Measurements from ENCODE around the gene SLC6A3. TPM values are rescaled to one million over a fixed set of nuclear protein-coding genes. Genes with fewer than 3 reads are reported as not detected.

SLC6A3 gene
- polyA plus RNA-seq, 3 donors = not detected

DNA sequence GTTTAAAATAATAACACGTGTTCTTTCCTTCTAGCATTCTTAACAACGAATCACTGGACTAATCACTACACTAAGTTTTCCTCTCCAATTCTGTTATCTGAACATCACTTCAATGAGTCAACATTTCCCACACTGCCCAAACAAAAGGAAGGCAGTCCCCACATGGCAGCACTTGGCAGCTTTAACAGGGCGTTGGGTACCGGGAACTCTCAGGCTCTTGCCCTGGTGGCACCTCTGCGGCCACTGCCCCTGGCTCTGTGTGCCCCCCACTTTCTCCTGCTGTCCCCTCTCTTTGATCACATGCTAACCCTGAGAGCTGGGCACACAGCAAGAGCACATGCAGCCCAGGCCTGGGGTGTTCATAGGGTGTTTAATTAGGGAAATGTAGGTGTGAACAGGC, 15.7 kb downstream of the SLC6A3 start:
- no peaks in the 10 kb centered on the region for H3K4me1 Mint-ChIP-seq

DNA sequence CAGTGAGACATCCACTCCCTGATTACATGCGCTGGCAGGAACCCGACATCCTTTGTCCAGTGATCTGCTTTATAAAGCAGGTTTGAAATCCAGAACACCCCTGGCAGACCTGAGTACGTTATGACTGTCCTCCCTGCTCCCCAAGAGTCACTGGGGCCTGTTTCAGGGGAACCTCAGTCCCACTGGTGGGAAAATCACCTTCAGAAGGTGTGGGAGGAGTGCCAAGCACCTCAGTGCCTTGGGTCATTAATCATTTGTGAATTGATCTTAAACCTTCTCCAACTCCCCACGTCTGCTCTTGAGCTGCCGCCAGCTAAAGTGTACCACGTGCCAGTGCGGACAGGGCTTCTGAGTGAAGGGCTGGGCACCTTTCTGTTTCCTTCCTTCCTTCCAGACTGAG, 16.2 kb downstream of the SLC6A3 start:
- H3K4me2 ChIP-seq (replicated peaks; ENCODE audit: extremely low read depth, low read length, poor library complexity, severe bottlenecking) = no peak overlapping the region
- H3K27me3 ChIP-seq (ENCODE audit: control insufficient read depth in 2 of 2, insufficient read depth in 2 of 2, low read length in 2 of 2) = no peaks in the 10 kb centered on the region
- no peaks in the 10 kb centered on the region for H3K4me1 Mint-ChIP-seq
- no peaks in the 10 kb centered on the region for H3K36me3 ChIP-seq (replicated peaks in 1 of 2; ENCODE audit: control insufficient read depth in 1 of 2, insufficient read depth in 2 of 2, low read length in 2 of 2)
- no peak overlapping the region for H3K27ac ChIP-seq (ENCODE audit: low read depth in 1 of 2, low read length in 2 of 2)
- TF ChIP-seq, protein P1, sequence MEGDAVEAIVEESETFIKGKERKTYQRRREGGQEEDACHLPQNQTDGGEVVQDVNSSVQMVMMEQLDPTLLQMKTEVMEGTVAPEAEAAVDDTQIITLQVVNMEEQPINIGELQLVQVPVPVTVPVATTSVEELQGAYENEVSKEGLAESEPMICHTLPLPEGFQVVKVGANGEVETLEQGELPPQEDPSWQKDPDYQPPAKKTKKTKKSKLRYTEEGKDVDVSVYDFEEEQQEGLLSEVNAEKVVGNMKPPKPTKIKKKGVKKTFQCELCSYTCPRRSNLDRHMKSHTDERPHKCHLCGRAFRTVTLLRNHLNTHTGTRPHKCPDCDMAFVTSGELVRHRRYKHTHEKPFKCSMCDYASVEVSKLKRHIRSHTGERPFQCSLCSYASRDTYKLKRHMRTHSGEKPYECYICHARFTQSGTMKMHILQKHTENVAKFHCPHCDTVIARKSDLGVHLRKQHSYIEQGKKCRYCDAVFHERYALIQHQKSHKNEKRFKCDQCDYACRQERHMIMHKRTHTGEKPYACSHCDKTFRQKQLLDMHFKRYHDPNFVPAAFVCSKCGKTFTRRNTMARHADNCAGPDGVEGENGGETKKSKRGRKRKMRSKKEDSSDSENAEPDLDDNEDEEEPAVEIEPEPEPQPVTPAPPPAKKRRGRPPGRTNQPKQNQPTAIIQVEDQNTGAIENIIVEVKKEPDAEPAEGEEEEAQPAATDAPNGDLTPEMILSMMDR (IDR thresholded peaks at IDR 0.05) = no peak
- 92% methylated on average over 7 of the region's 7 CpGs for WGBS (ENCODE audit: insufficient coverage)
- intact Hi-C loops (cut with micrococcal nuclease) = no loop called here
- no peak for DNase-seq
- no peak overlapping the region for H3K4me3 ChIP-seq (replicated peaks in 1 of 3; ENCODE audit: low read depth in 2 of 3, low read length in 3 of 3)
- no peak overlapping the region for H3K9ac ChIP-seq (ENCODE audit: insufficient read depth, low read length, poor library complexity, severe bottlenecking)
- no peaks in the 10 kb centered on the region for H3K36me3 Mint-ChIP-seq
- H3K4me1 ChIP-seq (ENCODE audit: control insufficient read depth in 1 of 2, insufficient read depth in 2 of 2, low read length in 2 of 2) = no peaks in the 10 kb centered on the region
- H3K27ac Mint-ChIP-seq = no peak overlapping the region
- no peaks in the 10 kb centered on the region for H4K20me1 ChIP-seq (ENCODE audit: insufficient read depth, low read length)
- no peaks in the 10 kb centered on the region for H3K79me2 ChIP-seq (ENCODE audit: insufficient read depth, low read length)
- H3K9me3 ChIP-seq (replicated peaks in 1 of 2; ENCODE audit: control insufficient read depth in 1 of 2, insufficient read depth in 1 of 2, low read length in 2 of 2) = peaks cover 62 to 63% of the 10 kb centered on the region in 2 donors
- H3K9me3 Mint-ChIP-seq = peaks cover 38 to 80% (median 76%) of the 10 kb centered on the region in 7 donors
- H3K27me3 Mint-ChIP-seq (ENCODE audit: low read depth in 3 of 3) = peaks cover 2 to 8% (median 3%) of the 10 kb centered on the region in 3 donors
- no peak overlapping the region for H3K4me3 Mint-ChIP-seq
- H2AFZ ChIP-seq (ENCODE audit: insufficient read depth, low read depth, low read length, poor library complexity, severe bottlenecking) = no peak overlapping the region

More for the DNA sequence above, 15.7 kb downstream of the SLC6A3 start:
- no peaks in the 10 kb centered on the region for H3K27me3 ChIP-seq (ENCODE audit: control insufficient read depth in 2 of 2, insufficient read depth in 2 of 2, low read length in 2 of 2)
- Mint-ChIP-seq H3K36me3 (no peaks in the 10 kb centered on the region), H3K4me3 (no peak overlapping the region), H3K27me3 (ENCODE audit: low read depth in 3 of 3) (peaks cover 2 to 8% (median 3%) of the 10 kb centered on the region in 3 donors), H3K9me3 (peaks cover 38 to 78% (median 74%) of the 10 kb centered on the region in 7 donors), H3K27ac (no peak overlapping the region)
- TF ChIP-seq, protein P1 (IDR thresholded peaks at IDR 0.05) = no peak
- H3K9ac ChIP-seq (ENCODE audit: insufficient read depth, low read length, poor library complexity, severe bottlenecking) = no peak overlapping the region
- H3K9me3 ChIP-seq (replicated peaks in 1 of 2; ENCODE audit: control insufficient read depth in 1 of 2, insufficient read depth in 1 of 2, low read length in 2 of 2) = peaks cover 62 to 66% of the 10 kb centered on the region in 2 donors
- DNase-seq = no peak
- WGBS (ENCODE audit: insufficient coverage) = 90% methylated on average over 5 of the region's 5 CpGs
- H4K20me1 ChIP-seq (ENCODE audit: insufficient read depth, low read length) = no peaks in the 10 kb centered on the region
- no peak overlapping the region for H2AFZ ChIP-seq (ENCODE audit: insufficient read depth, low read depth, low read length, poor library complexity, severe bottlenecking)
- no peaks in the 10 kb centered on the region for H3K79me2 ChIP-seq (ENCODE audit: insufficient read depth, low read length)
- H3K36me3 ChIP-seq (replicated peaks in 1 of 2; ENCODE audit: control insufficient read depth in 1 of 2, insufficient read depth in 2 of 2, low read length in 2 of 2) = no peaks in the 10 kb centered on the region
- no peak overlapping the region for H3K4me3 ChIP-seq (replicated peaks in 1 of 3; ENCODE audit: low read depth in 2 of 3, low read length in 3 of 3)
- intact Hi-C loops (cut with micrococcal nuclease) = no loop called here
- no peaks in the 10 kb centered on the region for H3K4me1 ChIP-seq (ENCODE audit: control insufficient read depth in 1 of 2, insufficient read depth in 2 of 2, low read length in 2 of 2)
- H3K27ac ChIP-seq (ENCODE audit: low read depth in 1 of 2, low read length in 2 of 2) = no peak overlapping the region
- no peak overlapping the region for H3K4me2 ChIP-seq (replicated peaks; ENCODE audit: extremely low read depth, low read length, poor library complexity, severe bottlenecking)
